Endothelial cell of umbilical vein (primary cell): ENCODE measurements around the gene CALML5.

Experiments
- EZH2 ChIP-seq: IDR thresholded peaks from 2 replicates; pipeline ENCODE4 v1.6.1; 2012; ENCODE audit warnings: borderline replicate concordance, low read depth, mild to moderate bottlenecking, moderate library complexity, low read length, inconsistent platforms; ENCODE audit not compliant: severe bottlenecking
- POLR2AphosphoS5 ChIP-seq: IDR thresholded peaks from 2 replicates; pipeline ENCODE4 v1.6.1; 2012; ENCODE audit warnings: low read depth, mild to moderate bottlenecking, control low read depth, low read length, moderate library complexity; ENCODE audit not compliant: insufficient read depth
- TF ChIP-seq, protein P1 (sequence below), 2 donors: IDR thresholded peaks; 1 replicate in 1 of 2; 2 replicates in 1 of 2; pipeline ENCODE4 v1.5.1; 2011; ENCODE audit warnings: low read length in 2 of 2, mild to moderate bottlenecking in 2 of 2, moderate library complexity in 2 of 2, control low read depth in 1 of 2, inconsistent platforms in 1 of 2, low read depth in 1 of 2; ENCODE audit not compliant: insufficient read depth in 1 of 2; ENCODE audit errors: extremely low read depth in 1 of 2

DNA sequence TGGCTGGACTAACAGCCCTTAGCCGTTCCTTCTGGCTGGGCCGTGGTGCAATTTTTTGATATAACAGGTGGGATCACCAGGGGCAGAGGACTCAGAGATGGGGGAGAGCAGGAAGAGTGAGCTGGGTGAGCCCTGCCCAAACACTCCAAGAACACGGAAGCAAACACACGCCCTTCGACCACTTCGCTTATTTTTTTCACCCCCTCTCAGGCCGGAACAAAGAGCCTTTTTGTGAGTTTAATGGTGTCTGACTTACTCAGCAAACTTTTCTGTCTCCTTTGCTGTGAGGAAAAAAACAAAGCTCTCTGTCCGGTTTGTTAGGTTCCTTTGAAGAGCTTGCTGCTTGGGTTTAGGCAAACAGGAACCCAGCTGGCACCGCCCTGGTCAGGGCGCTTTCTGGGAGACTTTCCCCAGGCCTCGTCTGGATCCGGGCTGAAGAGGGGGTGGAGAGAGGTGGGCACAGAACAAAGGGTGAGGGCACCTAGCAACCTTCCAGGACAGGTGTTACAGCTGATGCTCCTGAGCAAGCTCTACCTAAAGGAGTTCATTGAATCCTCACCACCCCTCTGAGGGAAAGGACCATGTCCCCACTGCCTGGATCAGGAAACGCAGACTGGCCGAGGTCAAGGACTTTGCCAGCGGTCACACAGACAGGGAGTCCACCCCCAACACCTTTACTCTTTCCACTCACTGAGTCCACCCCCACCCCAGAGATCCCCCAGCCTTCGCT is 48.7 kb upstream of the CALML5 start:
- no peak for TF ChIP-seq EZH2
- TF ChIP-seq, protein P1, sequence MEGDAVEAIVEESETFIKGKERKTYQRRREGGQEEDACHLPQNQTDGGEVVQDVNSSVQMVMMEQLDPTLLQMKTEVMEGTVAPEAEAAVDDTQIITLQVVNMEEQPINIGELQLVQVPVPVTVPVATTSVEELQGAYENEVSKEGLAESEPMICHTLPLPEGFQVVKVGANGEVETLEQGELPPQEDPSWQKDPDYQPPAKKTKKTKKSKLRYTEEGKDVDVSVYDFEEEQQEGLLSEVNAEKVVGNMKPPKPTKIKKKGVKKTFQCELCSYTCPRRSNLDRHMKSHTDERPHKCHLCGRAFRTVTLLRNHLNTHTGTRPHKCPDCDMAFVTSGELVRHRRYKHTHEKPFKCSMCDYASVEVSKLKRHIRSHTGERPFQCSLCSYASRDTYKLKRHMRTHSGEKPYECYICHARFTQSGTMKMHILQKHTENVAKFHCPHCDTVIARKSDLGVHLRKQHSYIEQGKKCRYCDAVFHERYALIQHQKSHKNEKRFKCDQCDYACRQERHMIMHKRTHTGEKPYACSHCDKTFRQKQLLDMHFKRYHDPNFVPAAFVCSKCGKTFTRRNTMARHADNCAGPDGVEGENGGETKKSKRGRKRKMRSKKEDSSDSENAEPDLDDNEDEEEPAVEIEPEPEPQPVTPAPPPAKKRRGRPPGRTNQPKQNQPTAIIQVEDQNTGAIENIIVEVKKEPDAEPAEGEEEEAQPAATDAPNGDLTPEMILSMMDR (IDR thresholded peaks at IDR 0.05; ENCODE audit: extremely low read depth in 1 of 2, insufficient read depth in 1 of 2, low read depth in 1 of 2, low read length in 2 of 2): no peak
- no peak for TF ChIP-seq POLR2AphosphoS5
